Keratinocyte (primary cell): ENCODE data around the gene KIN. TPM values are rescaled to one million over a fixed set of nuclear protein-coding genes. Genes with fewer than 3 reads are reported as not detected.

Experiments used
- DNase-seq: peaks from one replicate; pipeline ENCODE4 v3.0.0-alpha.2; 2011; ENCODE audit warnings: low read depth, missing footprints, low spot score
- FAIRE-seq: peaks from 2 replicates; lab custom pipeline; 2011; peaks lifted over from hg19 to GRCh38; lab: Jason Lieb, UNC
- H2AFZ ChIP-seq: 2 replicates; pipeline ENCODE4 v1.6.0; 2012; ENCODE audit warnings: low read length, control low read depth, inconsistent platforms; ENCODE audit not compliant: control insufficient read depth
- H3K27ac ChIP-seq: 2 replicates; pipeline ENCODE4 v1.5.1; 2011; ENCODE audit warnings: low read length; ENCODE audit not compliant: control insufficient read depth, insufficient read depth
- H3K27me3 ChIP-seq: 3 replicates; pipeline ENCODE4 v1.6.0; 2011; ENCODE audit warnings: low read length; ENCODE audit not compliant: control insufficient read depth, insufficient read depth; ENCODE audit errors: extremely low read depth
- H3K36me3 ChIP-seq, 2 experiments: 2 replicates in 1 of 2; 3 replicates in 1 of 2; pipeline ENCODE4 v1.5.1; 2011; ENCODE audit warnings: low read length in 2 of 2, mild to moderate bottlenecking in 1 of 2; ENCODE audit not compliant: control insufficient read depth in 2 of 2, insufficient read depth in 2 of 2; ENCODE audit errors: extremely low read depth in 1 of 2
- H3K4me1 ChIP-seq: 3 replicates; pipeline ENCODE4 v1.5.1; 2011; ENCODE audit warnings: low read length; ENCODE audit not compliant: control insufficient read depth, insufficient read depth; ENCODE audit errors: extremely low read depth
- H3K4me2 ChIP-seq: 3 replicates; pipeline ENCODE4 v1.6.0; 2011; ENCODE audit warnings: low read depth, low read length; ENCODE audit not compliant: control insufficient read depth, insufficient read depth; ENCODE audit errors: extremely low read depth
- H3K4me3 ChIP-seq, 3 experiments: fragments of 200-600 bp in 1 of 3; sonication (generic) in 1 of 3; 2 replicates in 2 of 3; 3 replicates in 1 of 3; pipeline ENCODE4 v1.5.1; 2011 to 2016; ENCODE audit warnings: low read length in 3 of 3, mild to moderate bottlenecking in 3 of 3, control low read depth in 2 of 3, inconsistent platforms in 1 of 3, low read depth in 1 of 3, mixed read lengths in 1 of 3, mixed run types in 1 of 3, moderate library complexity in 1 of 3; ENCODE audit not compliant: control insufficient read depth in 2 of 3, insufficient read depth in 2 of 3; ENCODE audit errors: extremely low read depth in 1 of 3
- H3K79me2 ChIP-seq: 2 replicates; pipeline ENCODE4 v1.6.0; 2012; ENCODE audit warnings: low read length; ENCODE audit not compliant: control insufficient read depth, insufficient read depth
- H3K9ac ChIP-seq: 3 replicates; pipeline ENCODE4 v1.6.0; 2011; ENCODE audit warnings: low read length; ENCODE audit not compliant: control insufficient read depth, insufficient read depth; ENCODE audit errors: extremely low read depth
- H3K9me1 ChIP-seq: 3 replicates; pipeline ENCODE4 v1.6.0; 2011; ENCODE audit warnings: low read length; ENCODE audit not compliant: control insufficient read depth, insufficient read depth; ENCODE audit errors: extremely low read depth
- H3K9me3 ChIP-seq: 2 replicates; pipeline ENCODE4 v1.5.1; 2012; ENCODE audit warnings: low read depth, low read length; ENCODE audit not compliant: control insufficient read depth
- H4K20me1 ChIP-seq: 3 replicates; pipeline ENCODE4 v1.6.0; 2011; ENCODE audit warnings: low read length; ENCODE audit not compliant: control insufficient read depth, insufficient read depth; ENCODE audit errors: extremely low read depth
- CTCF ChIP-seq, 3 experiments: IDR thresholded peaks in 1 of 3; conservative IDR thresholded peaks in 1 of 3; optimal IDR thresholded peaks in 1 of 3; 2 replicates in 2 of 3; 3 replicates in 1 of 3; pipeline versions ENCODE3 to v1.5.1; 2011; ENCODE audit warnings: low read length in 3 of 3, mild to moderate bottlenecking in 3 of 3, moderate library complexity in 2 of 3, control low read depth in 1 of 3, inconsistent platforms in 1 of 3; ENCODE audit not compliant: insufficient read depth in 2 of 3; ENCODE audit errors: extremely low read depth in 1 of 3
- EZH2 ChIP-seq: IDR thresholded peaks from one replicate; pipeline ENCODE4 v1.6.1; 2012; ENCODE audit warnings: inconsistent platforms, mild to moderate bottlenecking, low read length, moderate library complexity
- dilution Hi-C: fragments of 300-500 bp; cut with MboI; formaldehyde crosslinking; loops from one replicate; pipeline ENCODE4 v1.7.0; 2020; ENCODE audit warnings: low sequenced_read_pairs; ENCODE audit not compliant: extremely low pct_ligation_motif_present
- polyA plus RNA-seq, 5 experiments: library from polyadenylated mRNA; depleted of rRNA in 3 of 5; stranded (reverse) in 3 of 5; stranded (forward) in 1 of 5; unstranded in 1 of 5; fragments of >200 nt; gene quantifications; 1 replicate in 1 of 5; 2 replicates in 3 of 5; 3 replicates in 1 of 5; pipeline versions ENCODE4 v1.2.1 to v1.2.3, GENCODE V29; 2011 to 2012; ENCODE audit warnings: missing spikeins in 2 of 5, low read depth in 1 of 5, low replicate concordance in 1 of 5

Gene KIN
- polyA plus RNA-seq, 1 donor (not counting 4 experiments of a cell fraction or from before 2014, with no cell fraction given) = 15.1 TPM

- Histone ChIP-seq H3K4me3 (no peak overlapping the region), H3K27ac (no peak overlapping the region), H3K9me1 (peaks cover 2% of the 10 kb centered on the region), H3K4me1 (peaks cover 22% of the 10 kb centered on the region), H2AFZ (no peak overlapping the region), H3K27me3 (no peaks in the 10 kb centered on the region), H4K20me1 (peaks cover 22% of the 10 kb centered on the region), H3K9ac (no peak overlapping the region), H3K9me3 (no peaks in the 10 kb centered on the region), H3K4me2 (peak overlapping the region; percentile 11), H3K36me3 (peaks cover 2 to 16% of the 10 kb centered on the region in 2 experiments), H3K79me2 (peaks cover 98% of the 10 kb centered on the region)
- FAIRE-seq (no peak), DNase-seq (no peak)
- TF ChIP-seq EZH2 = no peak
- no peak for TF ChIP-seq CTCF (optimal IDR thresholded peaks at IDR 0.05 in 1 of 3, IDR thresholded peaks at IDR 0.05 in 1 of 3, conservative IDR thresholded peaks at IDR 0.05 in 1 of 3; ENCODE audit: extremely low read depth in 1 of 3, insufficient read depth in 2 of 3, low read length in 3 of 3)
- dilution Hi-C loops = no loop called here
Measured at GRCh38 chr10:7792541-7792940, 4.7 kb upstream of the KIN start.

- H3K9ac ChIP-seq = peak overlapping the region; percentile 94
- no peaks in the 10 kb centered on the region for H3K9me3 ChIP-seq
- peak overlapping the region; percentile 88 for H3K27ac ChIP-seq
- peaks cover 32% of the 10 kb centered on the region for H3K4me1 ChIP-seq
- no peak overlapping the region for H2AFZ ChIP-seq
- H3K9me1 ChIP-seq = peaks cover 2% of the 10 kb centered on the region
- no peak for TF ChIP-seq CTCF (optimal IDR thresholded peaks at IDR 0.05 in 1 of 3, IDR thresholded peaks at IDR 0.05 in 1 of 3, conservative IDR thresholded peaks at IDR 0.05 in 1 of 3; ENCODE audit: extremely low read depth in 1 of 3, insufficient read depth in 2 of 3, low read length in 3 of 3)
- TF ChIP-seq EZH2 = no peak
- H3K79me2 ChIP-seq = peaks cover 99% of the 10 kb centered on the region
- H3K4me3 ChIP-seq = peak overlapping the region; percentile 98 to 100 (median 98)
- FAIRE-seq (no peak), DNase-seq (no peak)
- dilution Hi-C loops = no loop called here
- peaks cover 2 to 9% of the 10 kb centered on the region in 2 experiments for H3K36me3 ChIP-seq
- H3K27me3 ChIP-seq = no peaks in the 10 kb centered on the region
- peak overlapping the region; percentile 94 for H3K4me2 ChIP-seq
- peaks cover 16% of the 10 kb centered on the region for H4K20me1 ChIP-seq
Measured at GRCh38 chr10:7789390-7789789, 1.6 kb upstream of the KIN start.
